Measurements from ENCODE around the gene MEGF8. TPM values are rescaled to one million over a fixed set of nuclear protein-coding genes. Genes with fewer than 3 reads are reported as not detected.

Gene MEGF8
- polyA plus RNA-seq, 1 donor from 2014 or later = 21.5 TPM

DNA sequence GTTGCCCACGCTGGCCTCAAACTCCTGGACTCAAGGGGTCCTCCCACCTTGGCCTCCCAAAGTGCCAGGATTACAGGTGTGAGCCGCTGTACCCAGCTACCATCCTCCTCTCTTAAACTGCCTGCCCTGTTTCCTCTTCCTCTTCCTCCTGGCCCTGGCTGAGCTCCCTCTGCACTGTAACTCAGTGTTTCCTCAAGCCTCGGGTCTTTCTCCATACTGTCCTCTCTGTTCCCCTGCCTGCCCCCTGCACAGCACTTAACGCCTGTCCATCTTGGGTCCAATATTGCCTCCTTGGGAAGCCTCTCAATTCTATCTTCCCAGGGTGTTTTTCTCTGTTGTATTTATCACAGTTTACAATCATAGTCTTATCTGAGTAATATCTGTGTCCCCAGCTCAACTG is 95.7 kb downstream of the MEGF8 start:
- H3K4me2 ChIP-seq (ENCODE audit: low read length) = no peak overlapping the region
- H3K79me2 ChIP-seq (replicated peaks; ENCODE audit: insufficient read depth, low read length) = no peaks in the 10 kb centered on the region
- H3K9me3 ChIP-seq (ENCODE audit: low read length) = no peaks in the 10 kb centered on the region
- TF ChIP-seq MXI1 (conservative IDR thresholded peaks at IDR 0.05; ENCODE audit: poor library complexity, severe bottlenecking) = no peak
- no peak for TF ChIP-seq EZH2 (IDR thresholded peaks at IDR 0.05; ENCODE audit: borderline replicate concordance, insufficient read depth, low read length, poor library complexity, severe bottlenecking)
- TF ChIP-seq POLR2AphosphoS5 (IDR thresholded peaks at IDR 0.05) = no peak
- TF ChIP-seq REST (IDR thresholded peaks at IDR 0.05; ENCODE audit: borderline replicate concordance) = no peak
- TF ChIP-seq, protein P1, sequence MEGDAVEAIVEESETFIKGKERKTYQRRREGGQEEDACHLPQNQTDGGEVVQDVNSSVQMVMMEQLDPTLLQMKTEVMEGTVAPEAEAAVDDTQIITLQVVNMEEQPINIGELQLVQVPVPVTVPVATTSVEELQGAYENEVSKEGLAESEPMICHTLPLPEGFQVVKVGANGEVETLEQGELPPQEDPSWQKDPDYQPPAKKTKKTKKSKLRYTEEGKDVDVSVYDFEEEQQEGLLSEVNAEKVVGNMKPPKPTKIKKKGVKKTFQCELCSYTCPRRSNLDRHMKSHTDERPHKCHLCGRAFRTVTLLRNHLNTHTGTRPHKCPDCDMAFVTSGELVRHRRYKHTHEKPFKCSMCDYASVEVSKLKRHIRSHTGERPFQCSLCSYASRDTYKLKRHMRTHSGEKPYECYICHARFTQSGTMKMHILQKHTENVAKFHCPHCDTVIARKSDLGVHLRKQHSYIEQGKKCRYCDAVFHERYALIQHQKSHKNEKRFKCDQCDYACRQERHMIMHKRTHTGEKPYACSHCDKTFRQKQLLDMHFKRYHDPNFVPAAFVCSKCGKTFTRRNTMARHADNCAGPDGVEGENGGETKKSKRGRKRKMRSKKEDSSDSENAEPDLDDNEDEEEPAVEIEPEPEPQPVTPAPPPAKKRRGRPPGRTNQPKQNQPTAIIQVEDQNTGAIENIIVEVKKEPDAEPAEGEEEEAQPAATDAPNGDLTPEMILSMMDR (IDR thresholded peaks at IDR 0.05; ENCODE audit: poor library complexity, severe bottlenecking) = no peak
- TF ChIP-seq EP300 (conservative IDR thresholded peaks at IDR 0.05; ENCODE audit: poor library complexity, severe bottlenecking) = no peak
- no peak for TF ChIP-seq SMC3 (conservative IDR thresholded peaks at IDR 0.05; ENCODE audit: poor library complexity)
- no peak for TF ChIP-seq TAF1 (IDR thresholded peaks at IDR 0.05; ENCODE audit: low read depth)
- no peaks in the 10 kb centered on the region for H3F3A ChIP-seq (ENCODE audit: insufficient read depth, low read length, poor library complexity, severe bottlenecking)
- H3K4me3 ChIP-seq (ENCODE audit: low read length) = peak overlapping the region; percentile 87
- no peaks in the 10 kb centered on the region for H3K36me3 ChIP-seq (ENCODE audit: insufficient read depth, low read length)
- H3K27ac ChIP-seq (ENCODE audit: low read length) = no peak overlapping the region
- H3K27me3 ChIP-seq (ENCODE audit: insufficient read depth, low read depth, low read length) = no peaks in the 10 kb centered on the region
- no peaks in the 10 kb centered on the region for H3K9me2 ChIP-seq (ENCODE audit: insufficient read depth, low read length)
- H2AFZ ChIP-seq (ENCODE audit: low read depth, low read length) = no peak overlapping the region
- no peak overlapping the region for H3K9ac ChIP-seq (ENCODE audit: low read length)
- no peaks in the 10 kb centered on the region for H4K20me1 ChIP-seq (ENCODE audit: insufficient read depth)

GRCh38 chr19:42421591-42422031 is 96.2 kb downstream of the MEGF8 start:
- no peak overlapping the region for H2AFZ ChIP-seq (ENCODE audit: low read depth, low read length)
- H3K9me2 ChIP-seq (ENCODE audit: insufficient read depth, low read length) = no peaks in the 10 kb centered on the region
- H3K36me3 ChIP-seq (ENCODE audit: insufficient read depth, low read length) = no peaks in the 10 kb centered on the region
- H3K27ac ChIP-seq (ENCODE audit: low read length) = peak overlapping the region; percentile 79
- TF ChIP-seq POLR2AphosphoS5 (IDR thresholded peaks at IDR 0.05) = no peak
- no peak for TF ChIP-seq MXI1 (conservative IDR thresholded peaks at IDR 0.05; ENCODE audit: poor library complexity, severe bottlenecking)
- TF ChIP-seq REST (IDR thresholded peaks at IDR 0.05; ENCODE audit: borderline replicate concordance) = no peak
- no peak for TF ChIP-seq SMC3 (conservative IDR thresholded peaks at IDR 0.05; ENCODE audit: poor library complexity)
- no peak for TF ChIP-seq TAF1 (IDR thresholded peaks at IDR 0.05; ENCODE audit: low read depth)
- no peak for TF ChIP-seq EP300 (conservative IDR thresholded peaks at IDR 0.05; ENCODE audit: poor library complexity, severe bottlenecking)
- TF ChIP-seq, protein P1 (IDR thresholded peaks at IDR 0.05; ENCODE audit: poor library complexity, severe bottlenecking) = no peak
- TF ChIP-seq RAD21 (conservative IDR thresholded peaks at IDR 0.05) = no peak
- TF ChIP-seq EZH2 (IDR thresholded peaks at IDR 0.05; ENCODE audit: borderline replicate concordance, insufficient read depth, low read length, poor library complexity, severe bottlenecking) = no peak
- peak overlapping the region; percentile 87 for H3K4me3 ChIP-seq (ENCODE audit: low read length)
- no peaks in the 10 kb centered on the region for H3K79me2 ChIP-seq (replicated peaks; ENCODE audit: insufficient read depth, low read length)
- no peaks in the 10 kb centered on the region for H4K20me1 ChIP-seq (ENCODE audit: insufficient read depth)
- no peaks in the 10 kb centered on the region for H3F3A ChIP-seq (ENCODE audit: insufficient read depth, low read length, poor library complexity, severe bottlenecking)
- no peak overlapping the region for H3K4me2 ChIP-seq (ENCODE audit: low read length)
- no peak overlapping the region for H3K9ac ChIP-seq (ENCODE audit: low read length)
- H3K27me3 ChIP-seq (ENCODE audit: insufficient read depth, low read depth, low read length) = no peaks in the 10 kb centered on the region
- H3K9me3 ChIP-seq (ENCODE audit: low read length) = no peaks in the 10 kb centered on the region

All from neural cell (in vitro differentiated cells).